Fibroblast of gingiva (primary cell): ENCODE results near the gene TRIM5.

ENCODE experiments used
- DNase-seq: peaks from one replicate; pipeline ENCODE4 v3.0.0-alpha.2; 2011; ENCODE audit warnings: low read depth

The TRIM5 gene

DNA sequence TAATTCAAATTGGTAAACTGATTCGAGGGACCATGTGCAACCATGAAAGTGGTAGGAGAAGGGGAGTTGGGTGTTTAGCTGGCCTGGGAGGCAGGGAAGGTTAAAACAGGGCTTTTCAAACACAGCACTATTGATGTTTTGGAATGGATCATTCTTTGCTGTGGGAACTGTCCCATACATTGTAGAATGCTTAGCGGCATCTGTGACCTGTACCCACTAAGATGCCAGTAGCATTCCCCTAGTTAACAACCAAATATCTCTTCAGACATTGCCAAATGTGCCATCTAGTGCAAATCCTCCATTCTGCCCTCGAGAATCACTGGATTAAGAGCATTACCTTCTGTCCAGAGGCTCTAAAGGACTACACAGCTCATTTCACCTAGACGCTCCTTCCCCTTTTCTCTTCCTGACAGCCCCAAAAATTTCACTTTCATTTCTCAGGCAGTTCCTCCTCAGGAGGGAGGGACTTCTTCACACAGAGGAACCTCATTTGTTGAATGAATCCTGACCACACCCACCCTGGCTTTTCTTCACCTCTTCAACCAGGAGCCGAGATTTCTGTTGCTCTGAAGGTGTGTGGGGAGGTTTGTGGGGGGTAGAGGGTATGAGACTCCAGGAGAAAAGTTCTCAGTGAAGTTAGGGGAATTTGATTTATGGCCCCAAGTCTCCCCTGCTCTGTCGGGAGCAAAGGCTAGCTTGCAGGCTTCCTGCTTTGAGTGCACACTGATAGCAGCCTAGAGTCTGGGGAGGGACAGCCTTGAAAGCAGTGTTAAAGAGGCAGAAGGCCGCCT, 60.2 kb downstream of the TRIM5 start, which contains the start of gene TRIM34:
TSS of gene TRIM34 (plus strand) at position 513 of the 791 bp plus-strand sequence. CDS start 7,331 bp downstream, outside the sequence.
- DNase-seq: peak; percentile 46

DNA sequence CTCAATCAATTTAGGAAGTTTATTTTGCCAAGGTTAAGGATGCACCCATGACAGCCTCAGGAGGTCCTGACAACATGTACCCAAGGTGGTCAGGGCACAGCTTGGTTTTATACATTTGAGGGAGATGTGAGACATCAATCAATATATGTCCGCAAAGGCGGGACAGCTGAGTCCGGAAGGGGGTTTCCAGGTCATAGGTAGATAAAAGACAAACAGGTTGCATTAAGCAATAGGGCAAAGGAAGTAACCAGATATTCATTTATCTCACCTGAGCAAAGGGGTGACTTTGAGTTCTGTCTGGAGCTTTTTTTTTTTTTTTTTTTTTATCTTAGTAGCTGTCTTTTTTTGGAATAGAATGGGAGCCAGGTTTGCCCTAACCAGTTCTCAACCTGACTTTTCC, 62.1 kb downstream of the TRIM5 start:
- no peak for DNase-seq

DNA sequence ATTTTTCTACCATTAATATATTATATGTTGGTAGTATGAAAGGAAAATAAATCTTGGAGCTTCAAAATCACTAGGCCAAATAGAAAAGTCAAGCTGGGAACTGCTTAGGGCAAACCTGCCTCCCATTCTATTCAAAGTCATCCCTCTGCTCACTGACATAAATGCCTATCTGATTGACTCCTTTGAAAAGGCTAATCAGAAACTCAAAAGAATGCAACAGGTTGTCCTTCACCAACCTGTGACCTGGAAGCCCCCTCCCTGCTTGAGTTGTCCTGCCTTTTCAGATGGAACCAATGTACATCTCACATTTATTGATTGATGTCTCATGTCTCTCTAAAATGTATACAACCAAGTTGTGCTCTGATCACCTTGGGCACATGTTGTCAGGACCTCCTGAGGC, 63.3 kb downstream of the TRIM5 start:
- DNase-seq: no peak

DNA sequence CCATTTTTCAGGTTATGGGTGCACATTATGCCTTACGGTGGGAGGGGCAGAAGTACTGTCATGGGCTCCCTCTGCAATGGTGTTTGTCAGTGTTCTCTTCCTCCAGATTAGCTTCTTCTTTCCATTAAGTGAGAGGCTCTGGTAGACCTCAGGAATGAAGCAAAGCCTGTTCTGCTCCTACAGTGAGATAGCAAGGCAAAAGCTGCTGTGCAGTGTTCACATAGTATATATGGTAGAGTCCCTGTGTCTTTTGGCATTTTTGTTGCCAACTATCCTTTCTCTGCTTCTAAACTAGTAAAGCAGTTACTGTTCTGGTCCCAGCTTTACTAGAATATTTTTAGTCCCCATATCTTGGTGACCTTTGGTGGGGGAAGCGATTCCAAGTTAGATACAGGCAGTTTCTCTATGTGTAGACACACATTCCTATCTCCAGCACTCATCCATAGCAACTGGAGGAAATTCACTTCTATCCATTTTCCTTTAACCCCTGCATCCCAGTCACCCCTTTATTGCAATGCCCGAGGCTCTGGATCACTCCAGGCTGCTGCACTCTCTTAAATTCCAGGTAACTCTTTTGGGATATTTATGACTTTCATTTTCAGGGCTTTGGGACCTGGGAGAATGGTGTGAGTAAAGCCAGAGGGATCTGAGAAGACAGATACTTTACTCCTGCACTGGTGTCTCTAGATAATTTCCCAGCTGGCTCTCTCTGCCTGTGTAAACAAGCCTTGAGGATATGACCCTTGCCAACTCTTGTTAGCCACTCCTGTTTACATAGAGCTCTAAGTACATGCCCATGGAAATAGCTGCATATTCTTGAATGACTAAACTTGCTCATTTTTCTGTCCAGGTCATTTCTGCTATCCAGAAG, 64.0 kb downstream of the TRIM5 start:
- DNase-seq: peak; percentile 80

DNA sequence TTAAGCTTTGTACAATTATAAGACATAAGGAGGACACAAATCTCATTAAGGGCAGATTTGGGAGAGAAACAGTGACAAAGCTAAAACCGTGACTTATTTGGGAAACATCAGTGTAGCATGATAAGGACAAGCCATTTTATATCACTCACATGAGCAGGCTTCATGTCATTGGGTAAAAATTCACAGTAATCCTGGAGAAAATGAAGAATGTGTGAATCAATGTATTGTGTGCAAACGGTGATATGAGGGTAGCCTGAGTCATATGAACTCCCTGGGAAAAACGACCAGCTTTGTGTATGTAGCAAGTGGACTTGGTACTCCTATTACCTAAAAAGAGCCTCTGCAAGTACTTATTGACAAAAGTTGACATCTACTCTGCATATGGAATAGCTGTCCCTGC, 66.1 kb downstream of the TRIM5 start:
- no peak for DNase-seq
